ENCODE data around the gene NFRKB. TPM values are rescaled to one million over a fixed set of nuclear protein-coding genes. Genes with fewer than 3 reads are reported as not detected.

NFRKB gene
- total and polyA plus RNA-seq, 2 of the 8 experiments (the other 6 are each of a cell fraction or from before 2014, with no cell fraction given), result 17.0 to 31.0 TPM

DNA sequence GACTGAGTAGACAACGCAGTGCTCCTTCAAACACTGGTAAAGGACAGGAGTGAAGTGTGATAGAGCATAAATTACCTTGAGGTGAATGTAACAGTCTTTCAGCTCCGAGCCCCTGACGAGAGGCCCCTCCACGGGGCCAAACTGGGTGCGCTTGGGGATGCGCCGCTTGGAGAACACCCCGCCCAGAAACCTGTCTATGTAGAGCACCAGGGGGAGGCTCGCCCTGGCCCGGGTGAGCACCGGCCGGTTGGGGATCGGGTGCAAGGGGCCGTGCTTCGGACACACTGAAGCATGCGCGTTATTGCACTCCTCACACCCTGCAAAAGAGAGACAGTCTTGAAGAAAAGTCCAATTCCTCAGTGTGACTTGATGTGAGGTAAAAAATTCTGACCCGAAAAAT, 49.3 kb upstream of the NFRKB start:
- H4K20me1 ChIP-seq (replicated peaks in 1 of 2; ENCODE audit: control insufficient read depth in 1 of 2, insufficient read depth in 2 of 2, low read length in 2 of 2), result peaks cover 0 to 1% of the 10 kb centered on the region in 2 experiments
- H2AFZ ChIP-seq (ENCODE audit: low read length), result no peak overlapping the region
- no peak overlapping the region for H3K9ac ChIP-seq (replicated peaks in 1 of 4; ENCODE audit: extremely low read depth in 1 of 4, low read depth in 3 of 4, low read length in 3 of 4)
- no peak overlapping the region for H4K8ac ChIP-seq (ENCODE audit: extremely low read depth, insufficient read depth, low read length)
- no peaks in the 10 kb centered on the region; the same call in 1 of the 2 replicates for H3K23me2 ChIP-seq (ENCODE audit: low read depth, low read length)
- H3K14ac ChIP-seq (ENCODE audit: insufficient read length), result no peak overlapping the region
- H2BK15ac ChIP-seq (ENCODE audit: low read length), result no peak overlapping the region
- no peak overlapping the region for H3K18ac ChIP-seq (ENCODE audit: extremely low read depth, low read length)
- H2BK120ac ChIP-seq (replicated peaks; ENCODE audit: low read depth, low read length), result no peak overlapping the region
- no peaks in the 10 kb centered on the region; a peak in 1 of 7 replicates for H3K4me1 ChIP-seq (replicated peaks in 1 of 4; ENCODE audit: control insufficient read depth in 3 of 4, insufficient read depth in 4 of 4, low read length in 3 of 4)
- no peak overlapping the region for H3K4me3 ChIP-seq (ENCODE audit: extremely low read depth in 1 of 4, insufficient read depth in 2 of 4, low read depth in 3 of 4, low read length in 4 of 4)
- no peaks in the 10 kb centered on the region for H3K79me2 ChIP-seq (ENCODE audit: control insufficient read depth in 1 of 2, insufficient read depth in 2 of 2, low read length in 2 of 2)
- H3K79me1 ChIP-seq (ENCODE audit: low read depth, low read length), result no peaks in the 10 kb centered on the region
- no peak overlapping the region for H3K23ac ChIP-seq (ENCODE audit: insufficient read length)
- POLR2A ChIA-PET (ENCODE audit: partially characterized antibody), result no interaction called here
- peaks cover 0 to 11% (median 5%) of the 10 kb centered on the region in 4 experiments; a peak in 4 of 8 replicates for H3K36me3 ChIP-seq (ENCODE audit: control insufficient read depth in 2 of 4, insufficient read depth in 4 of 4, low read length in 3 of 4)
- no peaks in the 10 kb centered on the region for H3K9me3 ChIP-seq (ENCODE audit: insufficient read depth in 2 of 2, low read depth in 1 of 2, low read length in 1 of 2)
- H3K4me2 ChIP-seq (ENCODE audit: insufficient read depth in 1 of 2, low read depth in 2 of 2, low read length in 2 of 2), result no peak overlapping the region
- FAIRE-seq (no peak), DNase-seq (ENCODE audit: low read depth in 1 of 2, low spot score in 2 of 2) (no peak)
- no peak overlapping the region for H2BK20ac ChIP-seq (ENCODE audit: low read length)
- H3K4ac ChIP-seq (replicated peaks; ENCODE audit: insufficient read length, low read depth, low read length), result no peak overlapping the region
- CTCF ChIA-PET (ENCODE audit: partially characterized antibody), result no interaction called here
- WGBS, 2 experiments (ENCODE audit: extremely low coverage in 1 of 2, insufficient coverage in 1 of 2, insufficient read length in 1 of 2, insufficient replicate concordance in 2 of 2, low coverage in 1 of 2, low lambda C conversion rate in 2 of 2, missing lambda C conversion rate in 1 of 2), result 95% methylated on average over 17 of the region's 18 CpGs; no CpG with 5 or more reads in 1 of the 2 experiments
- H3K27me3 ChIP-seq (replicated peaks in 1 of 4; ENCODE audit: control insufficient read depth in 3 of 4, extremely low read depth in 1 of 4, insufficient read depth in 3 of 4, low read length in 3 of 4), result no peaks in the 10 kb centered on the region
- no peak overlapping the region for H4K91ac ChIP-seq (replicated peaks; ENCODE audit: insufficient read length, low read length)
- H4K5ac ChIP-seq (ENCODE audit: insufficient read length, low read depth, low read length), result no peak overlapping the region
- H2BK12ac ChIP-seq (ENCODE audit: low read depth, low read length), result no peak overlapping the region
- H2AK5ac ChIP-seq (ENCODE audit: low read depth, low read length), result no peak overlapping the region
- no peak overlapping the region for H2BK5ac ChIP-seq (ENCODE audit: low read depth, low read length)
- no peak overlapping the region for H3K27ac ChIP-seq (ENCODE audit: low read depth, low read length)
- H3K56ac ChIP-seq (replicated peaks; ENCODE audit: insufficient read length, low read depth, low read length), result no peak overlapping the region
- TF ChIP-seq, protein P1, sequence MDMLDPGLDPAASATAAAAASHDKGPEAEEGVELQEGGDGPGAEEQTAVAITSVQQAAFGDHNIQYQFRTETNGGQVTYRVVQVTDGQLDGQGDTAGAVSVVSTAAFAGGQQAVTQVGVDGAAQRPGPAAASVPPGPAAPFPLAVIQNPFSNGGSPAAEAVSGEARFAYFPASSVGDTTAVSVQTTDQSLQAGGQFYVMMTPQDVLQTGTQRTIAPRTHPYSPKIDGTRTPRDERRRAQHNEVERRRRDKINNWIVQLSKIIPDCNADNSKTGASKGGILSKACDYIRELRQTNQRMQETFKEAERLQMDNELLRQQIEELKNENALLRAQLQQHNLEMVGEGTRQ (IDR thresholded peaks at IDR 0.05; ENCODE audit: low read length), result no peak
- TF ChIP-seq NRF1 (IDR thresholded peaks at IDR 0.05; ENCODE audit: low read depth, low read length) (no peak), GABPA (IDR thresholded peaks at IDR 0.05; ENCODE audit: borderline replicate concordance, insufficient read depth, low read length) (no peak), JUND (IDR thresholded peaks at IDR 0.05; ENCODE audit: low read length) (no peak), CBX8 (IDR thresholded peaks at IDR 0.05; ENCODE audit: borderline replicate concordance, low read depth, low read length) (no peak), RNF2 (IDR thresholded peaks at IDR 0.05; ENCODE audit: borderline replicate concordance, low read depth, low read length, missing control alignments, poor library complexity, severe bottlenecking) (no peak), EZH2 (IDR thresholded peaks at IDR 0.05; ENCODE audit: low read depth, low read length, severe bottlenecking) (no peak), MAFK (IDR thresholded peaks at IDR 0.05; ENCODE audit: low read depth, low read length) (no peak), SP2 (IDR thresholded peaks at IDR 0.05; ENCODE audit: low read length) (no peak), SP4 (IDR thresholded peaks at IDR 0.05; ENCODE audit: low read length) (no peak), EGR1 (IDR thresholded peaks at IDR 0.05; ENCODE audit: borderline replicate concordance, low read depth, low read length) (no peak), CREB1 (IDR thresholded peaks at IDR 0.05) (no peak)
- TF ChIP-seq, protein P2, sequence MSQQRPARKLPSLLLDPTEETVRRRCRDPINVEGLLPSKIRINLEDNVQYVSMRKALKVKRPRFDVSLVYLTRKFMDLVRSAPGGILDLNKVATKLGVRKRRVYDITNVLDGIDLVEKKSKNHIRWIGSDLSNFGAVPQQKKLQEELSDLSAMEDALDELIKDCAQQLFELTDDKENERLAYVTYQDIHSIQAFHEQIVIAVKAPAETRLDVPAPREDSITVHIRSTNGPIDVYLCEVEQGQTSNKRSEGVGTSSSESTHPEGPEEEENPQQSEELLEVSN (IDR thresholded peaks at IDR 0.05), result no peak
